GM21737 (cell line): ENCODE measurements around the gene ADGRD1.

Experiments
- ATAC-seq: cut with Tn5 transposase; IDR thresholded peaks from one replicate; pipeline ENCODE4 v1.9.1; 2021; ENCODE audit warnings: mild to moderate bottlenecking, moderate library complexity; ENCODE audit not compliant: unreplicated experiment

Gene ADGRD1

GRCh38 chr12:131020326-131021153, 66.8 kb downstream of the ADGRD1 start:
- no peak for ATAC-seq

DNA sequence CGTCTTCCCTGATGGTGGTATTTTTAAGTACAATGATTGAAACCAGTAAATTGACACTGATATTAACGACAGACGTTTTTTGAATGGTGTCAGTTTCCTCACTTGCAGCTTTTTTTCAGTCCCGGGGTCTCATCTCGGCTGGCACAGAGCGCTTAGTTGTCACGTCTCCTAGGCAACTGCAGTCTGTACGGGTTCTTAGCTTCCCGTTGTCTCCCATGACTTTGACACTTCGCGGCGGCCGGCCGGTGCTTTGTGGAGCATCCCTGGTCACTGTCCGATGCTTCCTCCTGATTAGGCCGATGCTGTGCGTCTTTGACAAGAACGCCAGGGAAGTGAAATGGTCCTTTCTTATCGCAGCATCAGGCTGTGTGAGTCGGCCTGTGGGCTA, 67.4 kb downstream of the ADGRD1 start:
- no peak for ATAC-seq

GRCh38 chr12:131024026-131024425, 70.3 kb downstream of the ADGRD1 start:
- no peak for ATAC-seq

DNA sequence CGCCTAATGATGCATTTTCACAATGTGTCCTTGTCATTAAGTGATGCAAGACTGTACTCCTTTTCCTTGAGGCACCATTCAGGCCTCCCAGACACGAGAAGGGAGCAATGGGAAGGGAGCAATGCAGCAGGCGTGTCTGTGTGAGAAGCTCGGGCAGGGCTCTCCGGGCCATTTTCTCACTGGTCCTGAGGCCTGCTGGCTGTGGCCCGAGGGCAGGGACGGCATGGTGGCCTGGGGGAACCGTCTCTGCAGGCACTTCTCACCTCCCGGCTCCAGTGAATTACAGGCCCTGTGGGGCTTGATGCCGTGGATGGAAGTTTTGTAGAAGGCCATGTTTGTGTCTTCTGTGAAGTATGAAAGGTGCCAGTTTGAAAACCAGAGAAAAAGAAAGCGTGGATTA, 71.0 kb downstream of the ADGRD1 start:
- ATAC-seq = no peak

- no peak for ATAC-seq
These were observed 71.5 kb downstream of the ADGRD1 start for GRCh38 chr12:131025234-131025633.

DNA sequence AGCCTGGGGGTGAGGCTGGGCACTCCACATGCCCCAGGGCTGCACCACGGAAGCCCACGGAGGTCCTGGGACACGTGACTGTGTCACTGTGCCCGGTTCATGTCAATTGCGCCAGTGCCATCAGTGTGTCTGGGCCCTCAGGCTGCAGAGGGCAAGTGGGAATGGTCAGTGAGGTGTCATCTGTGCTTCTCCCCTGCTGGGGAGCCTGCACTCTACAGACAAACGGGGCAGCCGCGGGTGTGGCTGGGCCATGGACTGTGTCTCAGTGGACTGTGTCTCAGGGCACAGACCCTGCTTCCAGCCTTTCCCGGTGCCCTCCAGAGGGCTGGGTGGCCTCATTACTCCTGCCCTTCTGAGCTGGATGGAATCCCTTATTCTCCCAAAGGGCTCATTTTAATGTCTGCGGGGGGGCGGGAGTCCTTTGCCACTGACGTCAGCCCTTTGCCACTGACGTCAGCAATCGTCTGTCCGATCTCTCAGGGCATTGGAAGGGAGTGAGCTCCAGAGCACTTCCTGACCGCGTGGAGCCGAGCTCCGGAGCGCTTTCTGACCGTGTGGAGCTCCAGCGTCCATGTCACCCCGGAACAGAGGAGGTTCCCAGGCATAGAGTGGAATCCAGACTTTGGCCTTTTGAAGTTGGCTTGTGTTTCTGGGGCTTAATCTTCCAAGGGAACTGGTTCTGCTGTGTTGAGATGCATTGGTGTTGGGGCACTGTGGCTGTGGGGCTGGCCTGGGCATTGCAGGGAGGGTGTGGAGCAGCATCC, 72.4 kb downstream of the ADGRD1 start:
- ATAC-seq = no peak

GRCh38 chr12:131026754-131027153, 73.0 kb downstream of the ADGRD1 start:
- ATAC-seq = no peak

DNA sequence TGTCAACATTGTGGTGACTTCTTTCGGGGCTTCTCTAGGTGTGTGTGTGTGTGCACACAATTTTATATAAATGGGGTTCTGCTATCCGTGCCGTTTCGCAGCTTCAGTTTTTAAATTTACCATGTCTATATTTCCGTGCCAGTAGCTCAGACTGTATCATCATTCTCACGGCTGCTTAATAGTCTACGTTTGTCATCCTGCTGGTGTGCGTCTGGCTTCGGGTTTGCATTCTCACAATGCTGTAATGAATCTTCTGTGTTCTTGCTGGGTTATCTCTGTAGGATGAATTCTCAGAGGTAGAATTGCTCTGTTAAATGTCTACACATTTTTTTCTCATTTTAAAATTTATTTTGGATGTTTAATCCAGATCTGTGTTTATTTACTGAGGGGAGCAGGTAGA, 73.6 kb downstream of the ADGRD1 start:
- no peak for ATAC-seq

GRCh38 chr12:131027876-131028586, 74.3 kb downstream of the ADGRD1 start:
- no peak for ATAC-seq

DNA sequence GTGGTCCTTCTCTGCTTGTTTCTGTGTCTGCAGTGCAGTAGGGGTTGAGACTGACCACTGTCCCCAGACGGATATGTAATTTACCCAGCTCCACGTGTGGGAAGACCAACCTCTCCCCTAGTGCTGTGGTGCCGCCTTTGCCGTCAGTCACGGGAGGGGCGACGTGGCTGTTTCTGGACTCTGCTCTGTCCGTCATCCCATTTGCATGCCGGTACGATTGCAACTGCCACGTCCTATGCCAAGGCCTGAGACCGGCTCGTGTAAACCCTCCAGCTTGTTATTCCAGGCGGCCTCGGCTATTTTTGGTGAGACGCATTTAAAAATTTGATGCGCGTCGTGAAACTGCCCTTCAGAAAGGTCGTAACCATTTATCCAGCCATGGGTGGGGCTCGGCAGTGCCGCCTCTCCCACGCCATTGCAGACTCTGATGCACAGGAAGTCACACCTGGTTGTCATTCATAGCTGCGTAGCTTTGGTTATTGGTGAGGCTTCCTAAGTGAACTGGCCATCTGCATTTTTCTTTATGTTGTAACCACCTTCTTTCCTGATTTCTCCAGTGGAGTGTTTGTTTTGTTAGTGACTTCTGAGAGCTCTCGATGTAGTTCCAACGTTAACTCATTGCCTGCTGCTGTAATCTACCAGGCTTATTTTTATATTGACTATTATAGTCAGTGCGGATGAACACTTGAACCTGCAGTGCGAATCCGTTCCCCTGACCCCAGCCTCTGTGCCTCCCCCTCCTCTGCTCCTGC, 75.1 kb downstream of the ADGRD1 start:
- ATAC-seq = no peak

DNA sequence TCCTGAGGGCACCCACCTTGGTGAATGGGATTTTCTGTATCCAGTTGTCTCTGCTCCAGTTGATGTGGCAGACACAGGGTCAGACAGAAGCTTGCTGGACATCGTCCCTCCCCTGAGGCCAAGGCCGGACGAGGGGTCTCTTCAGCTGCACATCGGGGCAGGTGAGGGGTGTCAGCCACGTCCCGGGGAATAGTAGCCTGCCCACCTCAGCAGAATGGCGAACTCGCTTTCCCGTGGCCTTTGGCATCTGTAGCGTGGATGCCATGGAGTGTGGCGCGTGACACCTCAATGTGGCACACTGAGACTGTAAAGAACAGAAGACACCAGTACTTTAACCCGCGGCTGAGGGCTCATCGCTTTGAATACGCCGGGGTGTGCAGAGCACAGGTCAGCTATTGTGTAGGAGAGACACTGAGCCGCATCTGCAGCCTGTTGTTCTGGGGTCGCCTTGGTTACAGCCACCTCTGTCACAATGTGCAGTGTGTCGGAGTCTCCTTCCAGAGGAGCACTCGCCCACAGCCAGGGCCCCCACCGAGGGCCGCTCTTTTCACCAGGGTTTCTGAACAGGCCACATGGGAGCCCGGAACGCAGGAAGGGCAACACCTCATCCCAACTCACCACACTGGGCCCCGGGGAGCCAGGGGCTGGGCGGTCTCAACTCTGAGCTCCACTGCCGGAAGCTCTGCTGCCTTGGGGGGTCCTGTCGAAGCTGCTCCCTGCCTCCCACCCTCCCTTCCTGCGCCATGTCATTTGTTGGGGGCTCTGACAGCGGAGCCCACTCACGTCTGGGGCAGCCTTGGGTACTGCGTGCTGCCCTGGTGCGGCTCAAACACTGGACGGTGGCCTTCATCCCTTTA, 77.0 kb downstream of the ADGRD1 start:
- no peak for ATAC-seq

DNA sequence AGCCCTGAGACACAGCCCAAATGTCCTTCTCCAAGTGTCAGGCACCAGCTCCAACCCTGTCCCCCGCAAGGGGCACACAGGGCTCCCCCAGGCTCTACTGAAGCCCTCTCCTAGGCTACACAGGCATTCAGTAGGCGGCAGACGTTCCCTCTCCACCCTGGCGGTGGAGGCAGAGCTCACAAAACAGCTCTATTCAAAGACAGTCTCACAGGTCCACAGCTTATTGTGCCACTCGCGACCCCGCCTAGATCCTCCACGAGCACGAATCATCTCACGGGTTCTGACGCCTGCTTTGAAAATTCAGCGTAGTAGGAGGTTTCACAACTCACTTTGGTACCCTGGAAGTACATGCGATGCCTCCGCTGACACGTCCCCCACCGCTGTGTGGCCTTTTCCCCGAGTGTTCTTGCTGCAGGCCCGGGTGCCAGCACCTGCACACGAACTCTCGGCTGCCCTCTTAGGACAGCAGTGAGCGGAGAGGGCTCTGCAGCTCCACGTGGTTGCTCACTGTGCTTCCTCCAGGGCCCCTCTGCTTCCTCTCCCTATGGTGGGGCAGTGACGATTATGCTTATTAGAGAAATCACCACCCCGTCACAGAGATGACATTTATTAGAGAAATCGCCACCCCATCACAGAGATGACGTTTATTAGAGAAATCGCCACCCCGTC, 78.5 kb downstream of the ADGRD1 start:
- ATAC-seq = no peak

- no peak for ATAC-seq
These were observed 79.8 kb downstream of the ADGRD1 start for GRCh38 chr12:131033486-131033885.

GRCh38 chr12:131033886-131034482, 80.3 kb downstream of the ADGRD1 start:
- no peak for ATAC-seq

DNA sequence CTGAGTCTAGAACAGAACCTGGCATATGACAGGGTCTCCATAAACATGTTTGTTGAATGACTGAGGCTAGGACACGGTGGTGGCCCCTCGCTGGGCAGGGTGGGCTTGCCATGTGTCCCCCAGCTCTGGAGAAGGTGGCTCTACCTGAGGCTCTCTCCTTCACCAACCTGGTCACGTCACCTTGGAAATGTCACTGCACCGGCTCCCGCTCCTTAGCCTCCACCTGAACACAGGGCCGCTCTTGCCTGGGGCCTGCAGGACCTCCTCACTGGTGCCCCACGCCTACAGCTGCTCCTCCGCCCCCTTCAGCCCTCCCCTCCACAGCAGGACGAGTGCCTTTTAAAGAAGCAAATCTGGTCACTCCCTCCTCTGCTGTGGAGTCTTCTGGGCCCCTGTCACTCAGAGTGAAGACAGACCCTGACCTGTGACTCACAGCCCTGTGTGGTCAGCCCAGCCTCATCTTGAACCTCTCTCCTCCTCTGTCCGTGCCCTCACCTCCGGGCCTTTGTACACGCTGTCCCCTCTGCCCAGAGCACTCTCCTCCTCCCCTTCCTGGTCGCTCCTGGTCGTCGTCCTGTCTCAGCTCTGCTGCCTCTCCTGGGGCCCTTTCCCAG, 81.0 kb downstream of the ADGRD1 start:
- ATAC-seq = no peak

DNA sequence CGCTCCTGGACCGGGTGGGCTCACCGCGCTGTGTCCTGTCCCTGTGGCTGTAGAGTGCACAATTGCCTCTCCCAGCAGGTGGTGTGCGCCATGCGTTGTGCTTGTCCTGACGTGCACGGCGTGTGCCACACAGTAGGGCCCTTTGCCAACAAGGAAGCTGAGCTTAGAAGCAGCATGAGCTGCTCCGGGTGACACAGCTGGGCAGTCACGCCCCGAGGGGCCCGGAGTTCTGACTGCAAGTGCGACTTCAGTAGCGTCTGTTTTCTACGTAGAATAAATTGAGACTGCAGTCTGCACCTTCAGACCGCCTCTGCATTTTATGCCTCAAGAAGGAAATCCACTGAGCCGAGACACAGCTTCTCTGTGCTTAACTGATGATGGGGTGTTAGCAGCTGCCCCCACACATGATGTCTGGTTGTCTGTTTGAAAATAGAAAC, 81.6 kb downstream of the ADGRD1 start:
- ATAC-seq = no peak

DNA sequence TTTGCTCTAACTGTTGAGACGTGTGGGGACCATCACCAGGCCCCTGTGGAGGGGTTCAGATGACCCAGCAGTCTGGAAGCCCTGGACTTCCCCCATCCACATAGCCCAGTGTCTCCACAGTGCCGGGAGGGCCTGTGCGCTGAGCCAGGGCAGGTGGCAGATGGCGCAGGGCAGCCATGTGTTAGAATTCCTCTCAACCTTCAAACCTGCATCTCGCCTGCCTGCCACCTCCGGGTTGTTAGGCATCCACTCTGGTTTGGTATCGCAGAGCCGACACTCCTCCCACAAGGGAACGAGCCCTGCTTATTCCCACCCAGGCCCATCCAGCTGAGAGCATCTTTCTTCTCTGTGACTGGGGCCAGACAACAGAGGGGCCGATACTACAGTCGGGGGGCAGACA, 84.5 kb downstream of the ADGRD1 start:
- no peak for ATAC-seq
